Tibial artery (tissue), 4 donors: ENCODE data around the gene CDH4.

Experiments
- DNase-seq, 2 donors: peaks; one replicate each; pipeline ENCODE4 v3.0.0-alpha.2; 2019
- H3K27ac ChIP-seq, 2 donors: fragments of 200-600 bp; sonication (generic) in 1 of 2; 1 replicate in 1 of 2; 2 replicates in 1 of 2; pipeline ENCODE4 v1.5.1; 2018 to 2019; ENCODE audit warnings: mild to moderate bottlenecking in 1 of 2
- H3K27me3 ChIP-seq, 2 donors: fragments of 200-600 bp; sonication (generic) in 1 of 2; one replicate each; pipeline versions ENCODE4 v1.5.1 to v1.6.0; 2016 to 2019
- H3K36me3 ChIP-seq, 3 donors: fragments of 200-600 bp; sonication (generic) in 2 of 3; one replicate each; pipeline ENCODE4 v1.5.1; 2016 to 2019; ENCODE audit warnings: mild to moderate bottlenecking in 2 of 3
- H3K4me1 ChIP-seq, 4 donors: fragments of 200-600 bp; sonication (generic) in 2 of 4; 1 replicate in 3 of 4; 2 replicates in 1 of 4; pipeline ENCODE4 v1.5.1; 2016 to 2019
- H3K4me3 ChIP-seq, 2 donors: fragments of 200-600 bp; sonication (generic) in 1 of 2; 1 replicate in 1 of 2; 2 replicates in 1 of 2; pipeline ENCODE4 v1.5.1; 2018 to 2019; ENCODE audit warnings: mild to moderate bottlenecking in 2 of 2
- H3K9me3 ChIP-seq, 3 donors: fragments of 200-600 bp; sonication (generic) in 1 of 3; one replicate each; pipeline ENCODE4 v1.5.1; 2016 to 2019
- CTCF ChIP-seq, 2 experiments: fragments of 200-600 bp in 1 of 2; fragments of 450-650 bp in 1 of 2; IDR thresholded peaks; one replicate each; pipeline ENCODE4 v1.5.1; 2017 to 2019; ENCODE audit warnings: antibody characterized with exemption in 2 of 2, mild to moderate bottlenecking in 1 of 2, moderate library complexity in 1 of 2
- intact Hi-C: fragments of 100-400 bp; cut with DNase I; formaldehyde crosslinking; loops from one replicate; pipeline ENCODE4 v1.15.0; 2023; ENCODE audit warnings: low total_unique reads

CDH4 gene

GRCh38 chr20:61802721-61803311 is 550.8 kb downstream of the CDH4 start:
- Histone ChIP-seq H3K4me3 (no peak overlapping the region), H3K4me1 (peaks cover 0 to 18% (median 10%) of the 10 kb centered on the region in 4 donors), H3K27ac (no peak overlapping the region), H3K27me3 (peaks cover 0 to 85% of the 10 kb centered on the region in 2 donors), H3K9me3 (no peaks in the 10 kb centered on the region), H3K36me3 (no peaks in the 10 kb centered on the region)
- no peak for DNase-seq
- intact Hi-C loops = loop anchor here (1.0 kb wide), 1 partner anchor 28 kb away; no protein-coding TSS in a partner anchor
- no peak for TF ChIP-seq CTCF (IDR thresholded peaks at IDR 0.05)

DNA sequence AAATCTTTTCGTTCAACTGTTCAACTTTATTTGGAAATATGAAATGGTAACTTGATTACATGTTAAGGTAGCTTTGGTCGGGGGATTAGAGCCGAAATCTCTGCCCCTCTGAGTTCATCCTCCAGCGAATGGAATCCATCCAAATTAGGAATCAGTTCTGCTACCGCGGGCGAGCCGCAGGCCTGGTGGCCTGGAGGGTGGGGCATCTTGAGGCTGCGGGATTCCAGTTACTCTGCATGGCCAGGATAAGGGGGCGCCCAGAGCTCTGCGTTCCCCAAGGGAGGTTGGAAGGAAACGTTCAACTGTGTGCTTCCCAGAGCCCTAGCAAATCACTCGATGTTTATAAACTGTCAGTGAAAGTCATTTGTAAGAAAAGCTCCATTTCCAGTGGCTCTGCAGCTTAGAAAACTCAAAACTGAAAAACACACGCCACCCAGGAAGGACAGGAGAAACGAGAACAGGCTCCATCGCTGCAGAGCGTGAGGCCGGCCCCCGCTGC is 551.4 kb downstream of the CDH4 start:
- peak overlapping the region in 1 of 2 donors; percentile 34 for H3K4me3 ChIP-seq
- H3K36me3 ChIP-seq = no peaks in the 10 kb centered on the region
- H3K9me3 ChIP-seq = no peaks in the 10 kb centered on the region
- H3K4me1 ChIP-seq = peaks cover 0 to 18% (median 10%) of the 10 kb centered on the region in 4 donors
- DNase-seq = no peak
- intact Hi-C loops = no loop called here
- H3K27me3 ChIP-seq = peaks cover 0 to 80% of the 10 kb centered on the region in 2 donors
- TF ChIP-seq CTCF (IDR thresholded peaks at IDR 0.05) = no peak
- no peak overlapping the region for H3K27ac ChIP-seq

- no peaks in the 10 kb centered on the region for H3K36me3 ChIP-seq
- peaks cover 0 to 18% (median 10%) of the 10 kb centered on the region in 4 donors for H3K4me1 ChIP-seq
- DNase-seq = no peak
- TF ChIP-seq CTCF (IDR thresholded peaks at IDR 0.05) = no peak
- no peak overlapping the region for H3K27ac ChIP-seq
- intact Hi-C loops = no loop called here
- no peaks in the 10 kb centered on the region for H3K9me3 ChIP-seq
- peaks cover 0 to 79% of the 10 kb centered on the region in 2 donors for H3K27me3 ChIP-seq
- H3K4me3 ChIP-seq = peak overlapping the region in 1 of 2 donors; percentile 34
Observed at GRCh38 chr20:61803915-61804751, 552.1 kb downstream of the CDH4 start.

DNA sequence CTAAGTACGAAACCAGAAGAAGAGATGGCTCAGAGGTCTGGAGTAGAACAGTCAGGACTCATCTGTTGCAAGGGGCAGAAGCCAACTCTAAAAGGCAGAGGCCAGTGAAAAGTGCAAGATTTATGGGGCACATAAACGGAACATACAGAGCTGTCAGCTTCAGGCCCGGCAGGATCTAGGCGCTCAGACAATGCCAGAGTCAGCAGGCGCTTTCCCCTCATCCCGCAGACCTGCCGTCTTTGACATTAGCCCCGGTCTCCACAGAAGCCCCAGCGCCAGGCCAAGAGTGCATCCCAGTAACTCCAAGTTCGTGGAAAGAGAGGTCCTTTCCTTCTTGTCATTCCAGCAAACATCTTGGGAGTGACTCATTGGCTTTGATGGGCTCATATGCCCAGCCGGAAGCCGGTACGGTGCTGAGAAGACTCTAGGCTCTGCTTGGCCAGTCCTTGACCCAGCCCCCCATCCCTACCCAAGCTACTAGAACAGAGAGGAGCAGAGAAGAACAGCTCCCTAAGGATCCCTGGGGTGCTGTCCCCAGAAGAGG is 552.8 kb downstream of the CDH4 start:
- H3K4me1 ChIP-seq = peaks cover 0 to 18% (median 10%) of the 10 kb centered on the region in 4 donors
- H3K27ac ChIP-seq = no peak overlapping the region
- H3K4me3 ChIP-seq = no peak overlapping the region
- no peaks in the 10 kb centered on the region for H3K9me3 ChIP-seq
- intact Hi-C loops = no loop called here
- TF ChIP-seq CTCF (IDR thresholded peaks at IDR 0.05) = no peak
- no peaks in the 10 kb centered on the region for H3K36me3 ChIP-seq
- DNase-seq = no peak
- peaks cover 0 to 73% of the 10 kb centered on the region in 2 donors for H3K27me3 ChIP-seq

DNA sequence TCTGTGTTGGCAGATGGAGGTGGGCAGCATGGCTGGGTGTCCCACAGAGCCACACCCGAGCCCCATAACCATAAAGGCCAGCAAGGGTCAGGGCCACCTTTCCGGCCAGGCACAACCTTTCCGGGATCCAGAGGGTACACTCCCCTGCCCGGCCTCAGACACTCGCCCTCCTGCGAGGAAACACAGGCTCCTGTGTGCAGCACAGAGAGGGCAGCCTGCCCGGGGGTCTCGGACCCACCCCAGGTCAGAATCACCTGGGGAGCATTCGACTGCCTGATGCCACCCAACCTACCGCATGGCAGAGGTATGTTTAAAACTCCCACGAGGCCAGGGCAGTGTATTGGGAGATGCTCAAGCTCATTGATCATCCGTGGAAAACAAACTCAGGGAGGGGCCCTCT is 553.3 kb downstream of the CDH4 start:
- intact Hi-C loops = no loop called here
- H3K36me3 ChIP-seq = no peaks in the 10 kb centered on the region
- DNase-seq = no peak

More for the DNA sequence above, 553.3 kb downstream of the CDH4 start:
- Histone ChIP-seq H3K27ac (no peak overlapping the region), H3K9me3 (no peaks in the 10 kb centered on the region), H3K27me3 (peaks cover 0 to 70% of the 10 kb centered on the region in 2 donors), H3K4me3 (no peak overlapping the region), H3K4me1 (peaks cover 0 to 18% (median 10%) of the 10 kb centered on the region in 4 donors)
- no peak for TF ChIP-seq CTCF (IDR thresholded peaks at IDR 0.05)
